Kidney epithelial cell (primary cell): ENCODE data around the gene SETD1B. TPM values are rescaled to one million over a fixed set of nuclear protein-coding genes. Genes with fewer than 3 reads are reported as not detected.
"Not testable (repeated sequence)": the region's sequence is repeated elsewhere in the genome, so short reads cannot be mapped to it uniquely, and the experiment has no call there.

Experiments used
- DNase-seq: peaks from one replicate; pipeline ENCODE4 v3.0.0-alpha.2; 2010; ENCODE audit warnings: low read depth
- H3K27me3 ChIP-seq: 2 replicates; pipeline ENCODE4 v1.6.0; 2011; ENCODE audit warnings: low read length; ENCODE audit not compliant: control insufficient read depth, insufficient read depth
- H3K36me3 ChIP-seq: 2 replicates; pipeline ENCODE4 v1.5.1; 2011; ENCODE audit warnings: low read length; ENCODE audit not compliant: control insufficient read depth, insufficient read depth
- H3K4me3 ChIP-seq: 2 replicates; pipeline ENCODE4 v1.5.1; 2011; ENCODE audit warnings: low read depth, mild to moderate bottlenecking, control low read depth, low read length
- CTCF ChIP-seq: IDR thresholded peaks from 2 replicates; pipeline ENCODE4 v1.5.1; 2011; ENCODE audit warnings: mild to moderate bottlenecking, moderate library complexity, low read length, control low read depth, inconsistent platforms; ENCODE audit not compliant: insufficient read depth, poor library complexity, severe bottlenecking
- total RNA-seq: library from RNA; depleted of rRNA; stranded (reverse); fragments of >200 nt; gene quantifications from 2 replicates; pipeline ENCODE4 v1.2.3, GENCODE V29; 2015

The SETD1B gene
- total RNA-seq, 1 donor from 2014 or later = 8.1 TPM

DNA sequence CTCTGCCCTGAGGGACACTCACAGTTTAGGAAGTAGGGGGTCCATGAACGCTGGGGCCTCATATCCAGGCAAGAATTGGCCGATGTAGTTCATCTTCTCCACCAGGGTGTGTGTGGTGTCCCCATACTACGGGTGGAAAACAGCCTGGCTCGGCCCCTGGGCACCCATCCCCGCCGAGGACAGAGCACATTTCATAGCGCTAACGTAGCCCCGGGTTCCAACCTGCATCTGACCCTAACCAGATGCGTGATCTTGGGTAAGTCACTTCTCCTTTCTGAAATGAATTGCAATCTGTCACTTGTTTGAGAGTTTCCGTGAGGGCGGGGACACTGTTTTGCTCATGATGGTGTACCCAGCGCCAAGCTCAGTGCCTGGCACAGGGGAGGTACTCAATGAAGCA lies 45.9 kb downstream of the SETD1B start:
- H3K36me3 ChIP-seq = no peaks in the 10 kb centered on the region
- no peak for DNase-seq
- no peaks in the 10 kb centered on the region for H3K27me3 ChIP-seq
- TF ChIP-seq CTCF = no peak
- H3K4me3 ChIP-seq = no peak overlapping the region

DNA sequence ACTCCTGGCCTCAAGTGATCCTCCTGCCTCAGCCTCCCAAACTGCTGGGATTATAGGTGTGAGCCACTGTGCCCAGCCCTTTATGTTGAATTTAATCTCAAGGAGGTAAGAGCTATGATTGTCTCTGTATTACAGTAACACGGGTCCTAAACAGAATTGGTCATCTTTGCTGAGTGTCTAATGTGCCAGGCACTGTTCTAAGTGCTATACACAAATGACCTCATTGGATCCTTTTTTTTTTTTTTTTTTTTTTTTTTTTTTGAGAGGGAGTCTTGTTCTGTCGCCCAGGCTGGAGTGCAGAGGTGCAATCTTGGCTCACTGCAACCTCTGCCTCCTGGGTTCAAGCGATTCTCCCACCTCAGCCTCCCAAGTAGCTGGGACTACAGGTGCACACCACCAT lies 48.6 kb downstream of the SETD1B start:
- H3K4me3 ChIP-seq, H3K27me3 ChIP-seq, H3K36me3 ChIP-seq, DNase-seq: not testable (repeated sequence)

DNA sequence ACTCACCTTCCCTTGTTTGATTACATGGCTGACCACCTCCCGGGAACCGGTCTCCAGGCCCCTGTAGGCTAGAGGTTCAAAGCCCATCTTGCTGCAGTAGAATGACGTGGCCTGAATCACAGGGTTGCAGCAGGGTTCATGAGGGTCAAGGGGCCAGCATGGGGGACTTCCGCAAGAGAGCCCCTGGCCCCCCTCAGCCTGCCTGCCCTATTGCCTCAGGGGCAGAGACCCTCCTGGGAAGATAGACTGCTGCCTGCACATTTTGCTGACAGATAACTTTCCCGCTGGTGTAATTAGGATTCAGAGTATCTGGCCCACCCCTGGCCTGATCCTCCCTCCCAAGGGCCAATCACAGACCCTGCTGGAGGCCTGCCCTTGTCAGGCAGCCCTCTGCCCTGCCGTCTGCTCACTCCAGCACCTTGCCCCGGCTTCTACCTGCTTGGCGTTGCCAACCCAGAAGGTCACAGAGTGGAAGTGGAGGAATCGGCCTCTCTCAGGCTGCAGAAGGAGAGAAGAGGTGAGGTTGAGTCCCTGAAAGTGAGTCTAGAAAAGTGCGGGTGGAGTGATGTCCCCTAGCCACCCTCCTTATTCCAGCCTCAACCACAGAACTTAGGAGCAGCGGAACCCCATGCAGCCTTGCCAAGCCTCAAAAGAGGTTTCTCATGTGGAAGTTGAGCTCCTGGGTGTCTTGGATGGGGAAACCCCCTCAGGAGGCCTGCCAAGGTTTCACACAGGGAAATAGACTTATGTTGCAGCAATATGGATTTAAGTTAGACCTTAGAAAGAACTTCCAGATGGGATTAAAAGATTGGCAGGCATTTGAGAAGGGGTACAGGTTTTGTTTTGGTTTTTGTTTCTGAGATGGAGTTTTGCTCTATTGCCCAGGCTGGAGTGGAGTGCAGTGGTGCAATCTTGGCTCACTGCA lies 53.8 kb downstream of the SETD1B start:
- Histone ChIP-seq H3K4me3 (no peak overlapping the region), H3K36me3 (no peaks in the 10 kb centered on the region), H3K27me3 (no peaks in the 10 kb centered on the region)
- no peak for TF ChIP-seq CTCF
- no peak for DNase-seq

- Histone ChIP-seq H3K27me3 (no peaks in the 10 kb centered on the region), H3K4me3 (no peak overlapping the region), H3K36me3 (no peaks in the 10 kb centered on the region)
- no peak for TF ChIP-seq CTCF
- no peak for DNase-seq
Measured at GRCh38 chr12:121858318-121858661, 54.5 kb downstream of the SETD1B start.

- TF ChIP-seq CTCF = no peak
- Histone ChIP-seq H3K36me3 (no peaks in the 10 kb centered on the region), H3K4me3 (no peak within 1 kb of the TSS), H3K27me3 (no peaks in the 10 kb centered on the region)
- peak; percentile 45 for DNase-seq
Measured at GRCh38 chr12:121858662-121859572, 55.1 kb downstream of the SETD1B start, which contains the start of gene HPD. TSS of gene HPD (minus strand) at chr12:121858859. CDS start at chr12:121858823, 36 bp downstream.

DNA sequence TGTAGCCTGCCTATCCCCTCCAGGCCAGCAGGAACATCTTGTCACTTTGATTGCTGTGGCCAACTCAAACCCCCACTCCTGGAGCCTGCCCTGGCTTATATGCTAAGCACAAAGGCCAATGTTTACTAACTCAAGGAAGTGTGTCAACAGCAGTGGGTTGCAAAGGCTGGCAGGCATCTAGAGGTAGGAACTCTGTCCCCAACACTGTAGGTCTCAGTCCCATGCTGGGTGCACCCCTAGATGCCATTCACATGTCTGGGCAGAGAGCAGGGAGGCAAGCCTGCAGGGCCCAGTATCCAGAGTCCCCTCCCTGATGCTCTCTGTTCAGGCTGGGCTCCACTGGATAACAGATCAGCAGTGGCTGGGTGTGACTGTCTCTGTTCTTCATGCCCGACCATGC lies 56.4 kb downstream of the SETD1B start:
- Histone ChIP-seq H3K27me3 (no peaks in the 10 kb centered on the region), H3K4me3 (no peak overlapping the region), H3K36me3 (no peaks in the 10 kb centered on the region)
- no peak for DNase-seq
- no peak for TF ChIP-seq CTCF

DNA sequence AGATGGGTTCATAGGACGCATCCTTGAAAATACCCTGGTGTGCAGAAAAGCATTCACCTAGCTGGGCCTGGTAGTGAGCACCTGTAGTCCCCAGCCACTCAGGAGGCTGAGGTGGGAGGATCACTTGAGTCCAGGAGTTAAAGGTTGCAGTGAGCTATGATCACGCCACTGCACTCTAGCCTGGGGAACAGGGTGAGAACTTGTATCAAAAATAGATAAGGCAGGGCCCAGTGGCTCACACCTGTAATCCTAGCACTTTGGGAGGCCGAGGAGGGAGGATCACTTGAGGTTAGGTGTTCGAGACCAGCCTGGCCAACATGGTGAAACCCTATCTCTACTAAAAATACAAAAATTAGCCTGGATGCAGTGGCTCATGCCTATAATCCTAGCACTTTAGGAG lies 56.9 kb downstream of the SETD1B start:
- H3K4me3 ChIP-seq, H3K27me3 ChIP-seq, DNase-seq, H3K36me3 ChIP-seq: not testable (repeated sequence)
